WTC11 (cell line): Measurements from ENCODE around the gene KRTAP4-9.
"Not testable (repeated sequence)": the region's sequence is repeated elsewhere in the genome, so short reads cannot be mapped to it uniquely, and the experiment has no call there.

Experiments used
- ATF3 ChIP-seq: sonication (generic); formaldehyde crosslinking; conservative IDR thresholded peaks from 2 replicates; pipeline ENCODE4 v1.8.1; 2022; ENCODE audit warnings: mild to moderate bottlenecking, missing genetic modification reagents
- CTCF ChIP-seq: fragments of 200-600 bp; IDR thresholded peaks from 2 replicates; pipeline ENCODE4 v1.8.0; 2022; ENCODE audit warnings: antibody characterized with exemption
- E2F1 ChIP-seq: sonication (generic); formaldehyde crosslinking; IDR thresholded peaks from 2 replicates; pipeline ENCODE4 v1.8.0; 2022; ENCODE audit warnings: mild to moderate bottlenecking, missing genetic modification reagents
- E2F5 ChIP-seq: sonication (generic); formaldehyde crosslinking; IDR thresholded peaks from 2 replicates; pipeline ENCODE4 v1.8.1; 2022; ENCODE audit warnings: mild to moderate bottlenecking, moderate library complexity, missing genetic modification reagents
- GABPB1 ChIP-seq: sonication (generic); formaldehyde crosslinking; IDR thresholded peaks from 2 replicates; pipeline ENCODE4 v1.8.1; 2023; ENCODE audit warnings: mild to moderate bottlenecking, missing genetic modification reagents
- IRF1 ChIP-seq: sonication (generic); formaldehyde crosslinking; IDR thresholded peaks from 2 replicates; pipeline ENCODE4 v1.8.0; 2023; ENCODE audit warnings: missing genetic modification reagents
- MAX ChIP-seq: sonication (generic); formaldehyde crosslinking; IDR thresholded peaks from 2 replicates; pipeline ENCODE4 v1.8.0; 2022; ENCODE audit warnings: mild to moderate bottlenecking, missing genetic modification reagents
- SP1 ChIP-seq: sonication (generic); formaldehyde crosslinking; conservative IDR thresholded peaks from 2 replicates; pipeline ENCODE4 v1.8.1; 2022; ENCODE audit warnings: missing genetic modification reagents
- USF2 ChIP-seq: sonication (generic); formaldehyde crosslinking; IDR thresholded peaks from 2 replicates; pipeline ENCODE4 v1.8.1; 2023; ENCODE audit warnings: mild to moderate bottlenecking, missing genetic modification reagents, moderate library complexity

GRCh38 chr17:41065016-41065689 lies 40.0 kb upstream of the KRTAP4-9 start:
- not testable (repeated sequence) for TF ChIP-seq CTCF; ATF3; SP1 (CRISPR knock-in tag); E2F5 (CRISPR knock-in tag); IRF1; MAX (CRISPR knock-in tag); USF2 (CRISPR knock-in tag); GABPB1 (CRISPR knock-in tag); E2F1 (CRISPR knock-in tag)
